GM12872 (cell line): ENCODE data around the gene ST8SIA6.

Source experiments
- TF ChIP-seq, protein P1 (sequence below): IDR thresholded peaks from 3 replicates; pipeline ENCODE4 v1.5.1; 2011; ENCODE audit warnings: low read depth, mild to moderate bottlenecking, low read length, moderate library complexity; ENCODE audit not compliant: insufficient read depth

ST8SIA6 gene

DNA sequence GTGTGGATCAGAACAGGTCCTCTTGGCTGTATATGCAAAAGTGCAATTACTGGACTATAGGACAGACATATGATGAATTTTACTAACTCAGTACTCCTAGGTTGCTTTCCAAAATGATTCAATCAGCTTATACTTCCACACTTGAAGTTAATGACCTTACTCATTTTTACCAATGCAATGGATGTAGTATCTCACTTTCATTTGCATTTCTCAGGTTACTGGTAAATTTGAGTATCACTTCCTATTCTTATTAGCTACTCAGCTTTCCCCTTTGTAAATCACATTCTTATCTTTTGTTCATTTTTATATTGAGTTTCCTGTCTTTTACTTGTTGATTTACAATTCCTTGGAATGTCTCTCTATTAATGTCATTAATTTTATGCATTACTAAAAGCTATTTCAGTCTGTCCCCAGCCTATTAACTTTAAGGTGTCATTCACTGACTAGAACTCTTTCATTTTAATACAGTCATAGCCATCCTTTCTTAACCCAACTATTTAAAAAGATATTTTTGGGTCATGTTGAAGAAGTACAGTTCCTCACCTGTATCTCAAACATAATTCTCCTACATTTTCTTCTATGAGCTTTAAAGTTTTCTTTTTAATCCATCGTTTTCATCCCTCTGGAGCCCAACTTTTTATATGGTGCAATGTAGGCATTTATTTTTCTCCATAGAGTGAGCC lies 137.8 kb downstream of the ST8SIA6 start:
- TF ChIP-seq, protein P1, sequence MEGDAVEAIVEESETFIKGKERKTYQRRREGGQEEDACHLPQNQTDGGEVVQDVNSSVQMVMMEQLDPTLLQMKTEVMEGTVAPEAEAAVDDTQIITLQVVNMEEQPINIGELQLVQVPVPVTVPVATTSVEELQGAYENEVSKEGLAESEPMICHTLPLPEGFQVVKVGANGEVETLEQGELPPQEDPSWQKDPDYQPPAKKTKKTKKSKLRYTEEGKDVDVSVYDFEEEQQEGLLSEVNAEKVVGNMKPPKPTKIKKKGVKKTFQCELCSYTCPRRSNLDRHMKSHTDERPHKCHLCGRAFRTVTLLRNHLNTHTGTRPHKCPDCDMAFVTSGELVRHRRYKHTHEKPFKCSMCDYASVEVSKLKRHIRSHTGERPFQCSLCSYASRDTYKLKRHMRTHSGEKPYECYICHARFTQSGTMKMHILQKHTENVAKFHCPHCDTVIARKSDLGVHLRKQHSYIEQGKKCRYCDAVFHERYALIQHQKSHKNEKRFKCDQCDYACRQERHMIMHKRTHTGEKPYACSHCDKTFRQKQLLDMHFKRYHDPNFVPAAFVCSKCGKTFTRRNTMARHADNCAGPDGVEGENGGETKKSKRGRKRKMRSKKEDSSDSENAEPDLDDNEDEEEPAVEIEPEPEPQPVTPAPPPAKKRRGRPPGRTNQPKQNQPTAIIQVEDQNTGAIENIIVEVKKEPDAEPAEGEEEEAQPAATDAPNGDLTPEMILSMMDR = no peak

DNA sequence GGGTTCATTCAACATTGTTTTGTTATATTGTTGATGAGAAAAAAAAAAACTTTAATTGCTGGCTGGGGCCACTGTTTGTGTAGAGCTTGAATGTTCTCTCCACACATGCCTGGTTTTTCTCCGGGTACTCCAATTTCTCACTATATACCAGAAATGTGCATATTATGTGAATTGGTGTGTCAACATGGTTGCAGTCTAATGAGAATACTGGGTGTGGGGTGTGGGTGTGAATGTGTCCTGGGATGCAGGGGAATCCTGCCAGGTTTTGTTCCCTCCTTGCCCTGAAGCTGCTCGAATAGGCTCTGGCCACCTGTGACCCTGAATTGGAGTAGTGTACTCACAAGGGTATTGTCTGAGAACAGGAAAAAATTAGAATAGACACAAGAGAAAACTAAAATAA lies 145.0 kb downstream of the ST8SIA6 start:
- TF ChIP-seq, protein P1 = no peak

DNA sequence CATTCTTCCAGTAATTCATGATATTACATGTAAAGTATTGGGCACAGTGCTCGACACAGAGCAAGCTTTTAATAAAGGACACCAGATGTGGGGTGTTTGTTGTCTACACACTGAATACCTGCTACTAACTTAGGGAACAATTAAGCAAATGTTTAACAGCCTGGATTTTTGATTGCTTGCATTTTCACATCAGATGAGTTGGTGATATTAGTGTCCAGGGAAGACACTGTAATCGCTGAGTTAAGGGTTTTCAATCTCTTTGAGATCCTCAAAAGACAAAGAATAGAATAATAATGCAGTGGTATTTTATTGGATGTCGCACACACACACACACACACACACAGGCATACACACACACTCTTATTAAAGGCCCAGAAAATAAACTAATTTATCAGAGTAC lies 147.3 kb downstream of the ST8SIA6 start:
- TF ChIP-seq, protein P1 = no peak

DNA sequence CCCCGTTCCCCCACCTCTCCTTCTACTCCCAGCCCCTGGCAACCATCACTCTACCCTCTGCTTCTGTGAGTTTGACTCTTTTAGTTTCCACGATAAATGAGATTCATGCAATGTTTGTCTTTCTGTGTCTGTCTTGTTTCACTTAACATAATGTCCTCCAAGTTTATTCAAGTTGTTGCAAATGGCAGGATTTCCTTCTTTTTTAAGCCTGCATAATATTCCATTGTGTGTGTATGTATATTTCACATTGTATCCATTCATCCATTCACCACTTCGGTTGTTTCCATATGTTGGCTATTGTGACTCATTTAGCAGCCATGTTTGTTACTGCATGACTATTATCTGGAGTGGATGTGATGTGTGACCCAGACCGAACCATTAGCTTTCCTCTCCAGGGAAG lies 162.0 kb downstream of the ST8SIA6 start:
- TF ChIP-seq, protein P1 = no peak

DNA sequence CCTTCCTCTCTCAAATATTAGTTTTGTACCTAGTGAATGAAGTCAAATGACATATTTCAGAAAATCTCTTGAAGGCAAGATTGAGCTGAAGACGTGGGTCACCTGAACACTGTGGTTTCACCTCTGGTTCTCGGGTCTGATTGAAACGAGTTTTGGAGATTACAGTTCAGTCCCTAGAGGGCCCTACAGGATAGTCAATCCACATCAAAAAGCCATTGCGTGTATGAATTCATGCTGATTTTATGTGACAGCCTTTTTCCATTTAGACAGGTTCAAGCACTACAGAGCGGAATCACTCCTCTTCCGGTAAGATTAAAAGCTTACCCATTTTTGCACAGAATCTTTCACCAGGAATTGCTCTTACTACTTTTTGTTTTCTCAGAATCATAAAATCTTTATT lies 164.2 kb downstream of the ST8SIA6 start:
- TF ChIP-seq, protein P1 = peak; percentile 25; the same call in 1 of the 3 replicates

DNA sequence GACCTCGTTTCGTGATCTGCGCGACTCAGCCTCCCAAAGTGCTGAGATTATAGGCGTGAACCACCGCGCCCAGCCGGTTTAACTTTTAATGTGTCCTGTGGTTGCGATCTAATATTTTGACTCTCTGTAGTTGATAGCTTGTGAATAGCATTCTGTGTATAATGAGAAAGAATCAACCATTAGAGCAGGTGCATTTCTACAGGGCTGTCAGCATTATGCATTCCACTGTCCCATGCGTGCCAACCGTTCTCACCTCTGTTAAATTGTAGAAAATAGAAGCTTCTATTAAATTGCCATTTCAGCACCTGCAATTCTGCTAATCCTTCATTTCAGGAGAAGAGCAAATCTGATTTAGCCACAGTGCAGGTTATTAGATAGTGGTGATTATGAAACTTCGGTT lies 164.6 kb downstream of the ST8SIA6 start:
- TF ChIP-seq, protein P1 = no peak

DNA sequence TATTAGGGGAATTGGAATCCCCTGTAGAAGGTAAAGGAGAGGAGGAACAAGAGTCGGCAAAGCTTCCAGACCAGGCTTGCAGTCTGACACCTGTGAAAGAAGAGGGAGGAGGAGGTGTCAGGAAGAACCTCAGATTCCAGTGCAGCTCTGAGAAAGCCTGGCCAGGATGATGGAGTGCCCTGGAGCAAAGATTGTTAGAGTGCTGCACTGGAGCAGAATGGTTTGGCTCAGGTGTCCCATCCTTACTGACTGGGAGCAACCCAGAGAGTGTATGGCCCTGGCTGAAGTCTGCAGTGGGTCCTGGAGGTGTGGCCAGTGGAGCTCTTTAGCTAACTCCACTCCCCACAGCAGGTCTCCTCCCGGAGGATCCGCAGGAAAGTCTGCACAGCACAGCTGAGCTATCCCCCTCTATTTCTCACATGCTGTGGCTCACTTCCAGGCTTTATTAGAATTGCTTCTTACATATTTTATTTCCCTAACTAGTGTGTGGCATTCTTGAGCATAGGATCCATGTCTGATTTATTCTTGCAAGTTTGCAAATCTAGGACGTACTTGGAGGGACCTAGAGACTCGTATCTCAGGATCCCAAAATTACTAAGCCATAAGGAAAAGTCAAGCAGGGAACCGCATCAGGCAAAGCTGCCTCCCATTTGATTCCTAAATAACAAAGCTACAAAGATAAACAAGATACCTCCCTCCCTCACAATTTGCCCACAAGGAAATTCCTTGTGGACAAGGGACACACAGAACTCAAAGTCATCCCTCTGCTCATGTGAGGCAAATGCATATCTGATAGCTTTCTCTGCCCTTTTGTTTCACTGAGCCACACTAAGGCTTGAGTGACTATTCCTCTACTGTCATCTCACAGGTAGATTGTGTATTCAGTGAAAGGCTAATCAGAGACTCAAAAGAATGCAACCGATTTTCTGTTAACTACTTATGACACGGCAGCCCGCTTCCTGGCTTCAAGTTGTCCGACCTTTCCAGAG lies 167.5 kb downstream of the ST8SIA6 start:
- TF ChIP-seq, protein P1 = no peak
